RPMI7951 (cell line): Measurements from ENCODE around the gene COX6B2. TPM values are rescaled to one million over a fixed set of nuclear protein-coding genes. Genes with fewer than 3 reads are reported as not detected.
A peak's percentile ranks its signal among the peaks of the same experiment; 100 is the strongest.

Experiments used
- DNase-seq: peaks from one replicate; pipeline ENCODE4 v3.0.0-alpha.2; 2012; ENCODE audit warnings: low read depth
- total RNA-seq: library from RNA; depleted of rRNA; stranded (reverse); fragments of >200 nt; shearing (Covaris generic); gene quantifications from 2 replicates; pipeline ENCODE4 v1.2.3, GENCODE V29; 2014

The COX6B2 gene
- total RNA-seq, 1 experiment from 2014 or later = not detected

DNA sequence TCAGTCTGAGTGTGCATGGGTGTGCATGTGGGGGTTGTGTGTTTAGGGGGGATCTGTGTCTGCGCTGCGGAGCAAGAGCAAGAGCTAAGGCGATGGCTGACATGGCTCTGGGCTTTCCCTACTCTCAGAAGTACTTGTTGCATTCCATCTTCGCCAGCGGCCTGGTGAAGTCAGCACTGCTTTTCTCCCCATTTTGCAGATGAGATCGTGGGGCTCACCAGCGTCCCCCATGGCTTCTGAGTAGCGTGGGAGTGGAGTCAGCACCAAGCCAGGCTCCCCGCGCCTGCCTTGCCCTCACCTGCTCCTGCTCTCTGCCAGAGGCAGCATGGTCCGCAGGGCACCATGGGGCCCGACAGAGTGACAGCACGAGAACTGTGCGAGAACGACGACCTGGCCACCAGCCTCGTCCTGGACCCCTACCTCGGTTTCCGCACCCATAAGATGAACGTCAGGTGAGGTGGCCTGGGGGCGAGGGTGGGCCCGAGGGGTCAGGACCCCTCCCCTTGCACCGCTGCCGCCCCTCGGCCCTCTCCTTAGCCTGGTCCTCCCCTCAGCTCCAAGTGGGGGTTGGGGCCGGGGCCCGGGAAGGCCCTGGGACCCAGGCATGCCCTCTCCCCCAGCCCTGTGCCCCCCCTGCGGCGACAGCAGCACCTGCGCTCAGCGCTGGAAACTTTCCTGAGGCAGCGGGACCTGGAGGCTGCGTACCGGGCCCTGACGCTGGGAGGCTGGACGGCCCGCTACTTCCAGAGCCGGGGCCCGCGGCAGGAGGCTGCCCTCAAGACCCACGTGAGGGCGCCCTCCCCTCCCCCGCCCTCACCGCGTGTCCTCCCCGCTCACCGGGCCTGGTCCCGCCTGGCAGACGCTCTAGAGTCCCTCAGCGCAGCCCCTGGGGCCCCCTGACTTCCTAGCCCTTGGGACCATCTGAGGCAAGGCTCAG, 12.7 kb downstream of the COX6B2 start:
- no peak for DNase-seq

DNA sequence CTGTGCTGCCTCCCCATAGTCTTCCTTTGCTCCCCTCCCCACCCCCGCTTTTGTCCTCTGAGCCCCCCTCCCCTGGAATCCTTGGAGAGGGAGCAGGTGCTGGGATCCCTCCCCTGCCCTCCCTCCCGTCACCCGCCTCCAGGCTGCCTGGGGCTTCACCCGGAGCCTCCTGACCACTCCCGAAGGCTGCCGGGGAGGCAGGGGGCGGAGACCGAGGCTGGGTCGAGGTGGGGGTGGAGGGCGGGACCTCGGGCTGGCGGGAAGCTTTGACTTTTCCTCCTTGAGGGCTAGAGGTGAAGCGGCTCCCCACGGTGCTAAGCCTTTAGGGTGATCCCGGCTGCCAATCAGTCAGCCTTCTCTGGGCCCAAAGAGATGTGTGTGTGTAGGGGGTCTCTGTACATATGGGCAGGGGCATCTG, 13.3 kb downstream of the COX6B2 start:
- peak; percentile 48 for DNase-seq

DNA sequence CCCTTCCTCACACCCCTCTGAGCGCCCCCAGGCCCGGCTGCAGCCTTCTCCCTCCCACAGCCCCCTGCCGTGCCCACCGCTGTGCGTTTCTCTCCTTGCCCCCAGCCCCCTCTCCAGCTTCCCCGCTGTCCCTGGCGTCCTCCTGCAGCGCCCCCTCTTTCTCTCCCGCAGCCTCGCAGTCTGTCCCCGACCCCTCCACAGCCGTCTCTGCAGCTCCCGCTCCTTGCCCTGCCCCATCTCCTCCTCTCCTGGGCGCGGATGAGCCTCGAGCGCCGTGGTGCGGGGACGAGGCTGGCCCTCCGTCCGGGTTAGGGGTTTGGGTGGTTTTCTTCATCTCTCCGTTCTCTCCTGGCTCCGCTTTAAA, 13.8 kb downstream of the COX6B2 start:
- no peak for DNase-seq

DNA sequence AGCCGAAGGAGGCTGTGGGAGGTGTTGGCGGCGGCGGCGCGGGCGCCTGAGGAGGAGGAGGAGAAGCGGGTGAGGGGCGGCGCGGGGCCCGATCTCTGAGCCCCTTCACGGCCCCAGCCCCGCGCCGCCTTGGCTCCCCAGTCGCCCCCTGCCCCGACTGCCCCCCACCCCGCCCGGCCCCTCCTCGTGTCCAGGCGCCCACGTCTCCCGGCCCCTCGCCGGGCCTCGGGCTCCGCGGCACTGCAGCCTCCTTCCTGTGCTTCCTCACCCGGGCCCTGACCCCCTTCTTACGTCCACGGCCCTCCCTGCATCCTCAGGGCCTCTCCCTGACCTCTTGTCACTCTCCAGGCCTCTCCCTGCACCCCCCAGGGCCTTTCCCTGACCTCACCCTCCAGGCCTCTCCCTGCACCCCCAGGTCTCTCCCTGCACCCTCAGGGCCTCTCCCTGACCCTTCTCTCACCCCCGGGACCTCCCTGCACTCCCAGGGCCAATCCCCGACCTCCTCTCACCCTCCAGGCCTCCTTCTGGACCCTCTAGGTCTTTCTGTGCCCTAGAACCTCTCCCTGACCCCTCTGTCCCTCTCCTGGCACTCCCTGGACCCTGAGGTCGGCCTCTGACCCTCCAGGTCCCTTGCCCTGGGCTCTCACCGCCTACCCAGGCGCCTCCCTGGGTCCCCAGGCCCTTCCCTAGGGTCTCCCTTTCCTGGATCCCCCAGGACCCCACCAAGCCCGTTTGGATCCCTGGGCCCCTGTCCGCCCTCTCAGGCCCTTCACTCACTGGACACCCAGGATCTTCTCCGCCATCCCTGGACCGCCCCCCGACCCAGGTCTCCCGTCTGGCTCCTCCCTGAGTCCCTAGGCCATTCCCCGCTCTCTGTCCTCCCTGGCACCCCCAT, 14.4 kb downstream of the COX6B2 start:
- DNase-seq = no peak

DNA sequence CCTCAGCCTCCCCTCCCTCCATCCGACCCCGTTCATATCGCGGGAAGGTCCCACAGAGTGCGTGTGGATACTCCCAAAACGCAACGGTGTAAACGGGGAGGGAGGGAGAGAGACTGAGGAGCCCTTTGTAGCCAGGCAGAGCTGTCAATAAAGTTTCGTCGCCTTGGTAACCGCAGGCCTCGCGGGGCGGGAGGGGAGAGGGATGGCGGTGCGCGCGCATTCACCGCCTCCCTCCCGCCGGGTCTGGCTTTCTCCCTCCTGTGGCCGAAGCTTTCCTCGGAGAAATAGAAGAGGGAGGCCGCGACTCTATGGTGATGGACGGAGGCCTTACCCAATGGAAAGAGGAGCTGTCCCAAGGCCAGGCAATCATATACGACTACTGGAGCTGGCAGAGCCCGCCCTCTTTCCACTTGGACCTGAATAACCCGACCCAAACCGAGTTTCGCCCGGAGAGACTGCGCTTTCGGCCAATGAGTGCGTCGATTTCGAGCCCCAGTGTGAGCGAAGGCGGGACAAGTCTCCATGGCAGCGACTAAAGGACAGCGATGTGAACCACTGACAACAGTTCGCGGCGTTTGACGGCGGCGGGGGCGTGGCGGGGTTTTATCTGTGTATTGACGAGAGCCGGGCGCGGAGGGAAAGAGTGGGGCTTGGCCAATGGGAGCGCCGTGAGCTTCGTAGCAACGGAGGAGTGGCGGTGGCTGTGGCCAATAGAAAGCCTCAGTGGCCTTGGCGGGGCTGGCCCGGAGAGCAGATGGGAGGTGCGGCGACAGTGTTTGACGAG, 15.2 kb downstream of the COX6B2 start, which contains the start of gene KMT5C:
Gene KMT5C, plus strand, starts transcription at position 772 of the 784 bp plus-strand sequence. CDS start 2,061 bp downstream, outside the sequence.
- DNase-seq = peak; percentile 100

DNA sequence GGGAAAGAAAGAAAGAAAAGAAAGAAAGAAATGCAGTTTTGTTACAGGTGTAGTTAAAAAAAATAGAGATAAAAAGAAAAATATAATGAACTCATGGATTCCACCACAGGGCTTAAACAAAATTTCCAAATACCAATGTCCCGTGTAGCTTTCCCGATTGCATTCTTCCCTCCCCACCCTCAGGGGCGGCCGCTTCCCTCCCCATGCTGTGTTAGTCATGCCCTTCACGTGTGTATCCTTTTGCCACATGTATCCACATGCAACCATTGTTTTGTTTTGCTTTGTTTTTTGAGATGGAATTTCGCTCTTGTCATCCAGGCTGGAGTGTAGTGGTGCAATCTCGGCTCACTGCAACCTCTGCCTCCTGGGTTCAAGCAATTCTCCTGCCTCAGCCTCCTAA, 18.4 kb downstream of the COX6B2 start:
- peak; percentile 65 for DNase-seq

DNA sequence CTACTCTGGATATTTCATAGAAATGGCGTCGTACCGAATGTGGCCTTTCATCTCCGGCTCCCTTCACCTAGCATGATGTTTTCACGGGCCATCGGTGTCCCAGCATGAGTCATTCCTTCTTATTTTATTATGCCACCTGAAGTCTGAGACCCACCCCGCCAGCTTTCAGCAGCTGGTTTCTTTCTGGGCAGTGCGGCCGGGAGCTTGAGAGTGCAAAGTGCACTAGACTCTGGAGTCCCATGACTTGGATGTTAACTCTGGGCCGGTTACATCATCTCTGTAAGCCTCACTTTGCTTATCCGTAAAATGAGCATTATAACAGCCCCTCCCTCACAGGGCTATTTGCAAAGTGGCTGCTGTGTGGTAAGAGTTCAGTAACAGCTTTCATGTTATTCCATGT, 20.6 kb downstream of the COX6B2 start:
- DNase-seq = no peak

DNA sequence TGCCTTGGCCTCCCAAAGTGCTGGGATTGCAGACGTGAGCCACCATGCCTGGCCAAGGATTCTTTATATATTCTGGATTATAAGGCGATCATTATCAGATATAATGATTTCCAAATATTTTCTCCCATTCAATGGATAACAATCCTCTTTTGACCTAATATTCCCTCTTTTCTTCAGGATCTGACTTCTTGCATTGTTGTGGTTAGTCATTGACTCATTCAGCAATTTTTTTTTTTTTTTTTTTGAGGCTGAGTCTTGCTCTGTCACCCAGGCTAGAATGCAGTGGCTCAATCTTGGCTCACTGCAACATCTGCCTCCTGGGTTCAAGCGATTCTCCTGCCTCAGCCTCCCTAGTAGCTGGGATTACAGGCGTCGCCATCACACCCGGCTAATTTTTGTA, 24.7 kb downstream of the COX6B2 start:
- DNase-seq = peak; percentile 58

DNA sequence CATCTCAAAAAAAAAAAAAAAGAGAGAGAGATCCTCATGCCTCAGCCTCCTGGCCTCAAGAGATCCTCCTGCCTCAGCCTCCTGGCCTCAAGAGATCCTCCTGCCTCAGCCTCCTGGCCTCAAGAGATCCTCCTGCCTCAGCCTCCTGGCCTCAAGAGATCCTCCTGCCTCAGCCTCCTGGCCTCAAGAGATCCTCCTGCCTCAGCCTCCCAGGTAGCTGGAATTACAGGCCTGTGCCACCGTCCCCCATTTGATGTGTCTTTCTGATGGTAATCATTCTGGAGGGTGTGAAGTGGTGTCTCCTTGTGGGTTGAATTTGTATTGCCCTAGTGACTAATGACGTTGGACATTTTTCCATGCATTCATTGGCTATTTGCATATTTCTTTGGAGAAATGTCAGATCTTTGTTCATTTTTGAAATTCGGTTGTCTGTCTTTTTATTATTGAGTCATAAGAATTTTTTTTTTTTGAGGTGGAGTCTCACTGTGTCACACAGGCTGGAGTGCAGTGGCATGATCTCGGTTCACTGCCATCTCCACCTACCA, 25.7 kb downstream of the COX6B2 start:
- DNase-seq = peak; percentile 55

DNA sequence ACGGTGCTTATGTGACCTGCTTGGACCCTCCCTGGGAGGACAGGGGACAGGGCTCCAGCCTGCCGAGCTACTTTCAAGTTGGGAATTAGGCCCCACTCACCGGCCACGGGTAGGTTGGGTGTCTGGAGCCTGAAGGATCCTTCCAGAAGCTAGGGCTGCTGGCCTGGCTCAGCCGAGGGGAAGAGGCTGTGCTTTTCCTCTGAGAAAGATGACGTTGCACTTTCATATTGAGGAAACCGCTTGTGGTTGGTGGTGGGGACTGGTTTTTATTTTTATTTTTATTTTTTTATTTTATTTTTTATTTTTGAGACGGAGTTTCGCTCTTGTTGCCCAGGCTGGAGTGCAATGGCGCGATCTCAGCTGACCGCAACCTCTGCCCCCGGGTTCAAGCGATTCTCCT, 29.3 kb downstream of the COX6B2 start, which contains the start of gene TMEM150B:
Gene TMEM150B, minus strand, starts transcription at position 170 of the 400 bp plus-strand sequence. CDS start 4,305 bp downstream, outside the sequence.
- no peak for DNase-seq

DNA sequence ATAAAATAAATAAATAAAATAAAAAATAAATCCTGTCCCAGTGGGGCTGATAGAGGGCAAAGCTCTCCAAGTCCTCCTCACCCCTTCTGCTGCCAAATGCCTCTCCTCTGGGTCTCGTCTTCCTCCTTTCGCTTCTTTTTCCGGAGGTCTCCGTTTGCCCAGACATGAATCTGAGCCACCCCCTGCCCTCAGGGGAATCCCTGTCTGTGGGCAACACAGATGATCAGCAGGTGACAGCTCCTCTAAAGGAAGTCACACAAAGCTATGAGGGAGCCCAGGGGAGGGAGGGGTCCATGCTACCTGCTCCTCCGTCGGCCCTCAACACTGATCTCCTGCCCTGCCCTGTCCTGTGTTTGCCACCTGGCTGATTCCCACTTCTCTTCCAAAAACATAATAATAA, 29.9 kb downstream of the COX6B2 start:
- DNase-seq = no peak

DNA sequence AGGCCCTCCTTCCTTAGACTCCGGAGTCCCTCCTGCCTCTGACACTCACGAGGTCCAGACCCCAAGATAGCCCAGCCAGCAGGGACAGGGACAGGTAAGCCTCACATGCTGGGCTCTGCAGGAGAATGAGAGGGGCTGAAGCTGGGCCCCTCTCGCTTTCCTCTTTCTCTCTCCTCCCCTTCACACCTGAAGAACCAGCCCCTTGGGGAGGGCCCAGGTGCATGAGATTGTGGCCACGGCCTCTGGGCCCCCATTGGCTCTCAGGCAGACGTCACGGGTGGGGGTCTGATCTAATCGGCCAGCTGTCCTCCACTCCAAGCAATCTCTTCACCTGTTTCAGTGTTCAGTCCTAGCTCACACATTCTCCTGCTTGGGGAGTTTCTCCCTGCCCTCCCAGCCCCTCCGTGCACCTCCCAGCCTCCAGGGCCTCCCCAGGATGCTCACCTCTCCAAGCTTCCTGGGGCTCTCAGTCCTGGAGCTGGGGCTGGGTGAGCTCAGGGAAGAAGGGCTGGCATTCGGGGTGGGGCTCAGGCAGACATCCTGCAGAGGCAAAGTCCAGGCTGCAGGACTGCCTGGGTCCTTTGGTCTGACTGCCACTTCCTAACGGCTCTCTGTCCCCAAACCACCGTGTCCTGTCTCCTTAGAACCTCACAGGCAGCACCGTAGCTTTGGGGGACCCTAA, 32.2 kb downstream of the COX6B2 start:
- DNase-seq = no peak

DNA sequence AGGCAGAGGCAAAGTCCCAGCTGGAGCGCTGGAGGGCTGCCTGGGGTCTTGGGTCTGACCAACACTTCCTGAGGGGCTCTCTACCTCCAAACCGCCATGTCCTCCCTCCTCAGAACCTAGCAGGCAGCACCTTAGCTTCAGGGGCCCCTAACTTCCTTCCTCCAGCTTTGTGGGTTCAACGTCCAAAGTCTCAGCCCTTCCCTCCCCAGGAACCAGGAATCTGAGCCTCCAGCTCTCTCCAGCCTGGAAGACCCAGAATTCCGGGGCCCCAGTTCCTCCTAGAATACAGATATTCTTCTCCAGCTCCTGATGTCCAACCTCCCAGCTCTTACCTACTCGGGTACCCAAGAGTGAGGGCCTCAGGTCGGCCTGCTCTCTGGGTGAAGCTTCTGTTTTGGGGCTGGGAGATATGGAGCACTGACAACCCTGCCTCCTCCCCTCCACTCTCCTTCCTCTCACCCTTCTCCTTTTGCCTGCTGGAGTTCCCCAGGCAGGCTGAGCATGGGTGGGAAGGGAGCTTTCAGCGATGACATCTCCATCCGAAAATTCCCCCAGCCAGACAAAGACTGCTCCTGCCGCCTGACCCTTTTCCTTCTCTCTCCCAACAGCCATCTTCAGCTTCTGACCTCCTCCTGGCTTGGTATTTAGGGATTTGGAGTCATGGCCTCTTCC, 32.9 kb downstream of the COX6B2 start:
- DNase-seq = no peak

DNA sequence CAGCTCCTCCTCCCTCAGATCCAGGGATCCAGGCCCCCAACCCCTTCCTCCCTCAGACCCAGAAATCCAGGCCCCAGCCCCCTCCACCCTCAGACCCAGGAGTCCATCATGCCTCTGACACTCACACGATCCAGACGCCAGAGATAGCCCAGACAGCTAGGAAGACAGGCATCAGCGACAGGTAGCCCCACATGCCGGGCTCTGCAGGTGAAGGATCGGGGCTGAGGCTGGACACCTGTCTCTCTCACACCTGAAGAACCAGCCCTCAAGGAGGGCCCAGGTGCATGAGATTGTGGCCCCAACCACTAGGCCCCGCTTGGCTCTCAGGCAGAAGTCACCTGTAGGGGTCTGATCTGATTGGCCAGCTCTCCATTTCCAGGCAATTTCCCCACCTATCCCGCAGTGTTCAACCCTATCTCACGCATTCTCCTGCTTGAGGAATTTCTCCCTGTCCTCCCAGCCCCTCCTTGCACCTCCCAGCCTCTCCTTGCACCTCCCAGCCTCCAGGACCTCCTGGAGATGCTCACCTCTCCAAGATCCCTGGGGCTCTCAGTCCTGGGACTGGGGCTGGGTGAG, 33.6 kb downstream of the COX6B2 start:
- no peak for DNase-seq

DNA sequence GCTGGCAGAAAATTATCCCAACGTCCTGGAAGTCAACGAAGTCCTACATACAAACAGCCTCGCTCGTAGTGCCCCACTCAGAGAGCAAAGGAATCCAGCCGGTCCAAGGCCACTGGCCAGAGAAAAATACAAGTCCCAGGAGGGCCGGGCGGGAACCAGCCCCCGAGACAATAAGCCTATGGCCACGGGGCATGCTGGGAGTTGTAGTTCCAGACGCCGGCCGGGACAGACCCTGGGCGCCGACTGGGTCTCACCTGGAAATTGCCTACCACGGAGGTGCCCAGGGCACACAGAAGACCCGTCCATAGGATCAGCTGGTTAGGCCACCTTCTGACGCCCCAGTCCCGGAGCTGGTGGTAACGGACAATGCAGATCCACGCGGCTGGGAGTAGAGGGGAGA, 34.7 kb downstream of the COX6B2 start:
- peak; percentile 54 for DNase-seq

DNA sequence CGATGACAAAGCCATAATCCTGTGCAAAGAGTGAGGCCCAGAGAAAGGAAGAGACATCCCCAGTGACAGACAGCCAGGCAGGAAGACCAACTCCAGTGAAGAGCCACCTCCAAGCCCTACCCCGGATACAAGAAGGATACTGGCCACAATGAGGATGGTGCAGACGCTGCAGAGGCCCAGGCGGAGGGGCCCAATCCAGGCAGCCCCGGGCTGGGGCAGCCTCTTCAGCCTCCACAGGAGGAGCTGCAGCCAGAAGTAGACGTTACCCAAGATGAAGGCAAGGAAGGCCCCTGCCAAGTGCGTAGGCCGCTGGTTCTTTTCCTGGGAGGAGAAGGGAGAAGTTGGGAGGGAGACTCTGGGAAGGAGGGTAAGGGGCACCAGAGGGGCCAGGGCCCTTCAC, 37.9 kb downstream of the COX6B2 start:
- DNase-seq = no peak

DNA sequence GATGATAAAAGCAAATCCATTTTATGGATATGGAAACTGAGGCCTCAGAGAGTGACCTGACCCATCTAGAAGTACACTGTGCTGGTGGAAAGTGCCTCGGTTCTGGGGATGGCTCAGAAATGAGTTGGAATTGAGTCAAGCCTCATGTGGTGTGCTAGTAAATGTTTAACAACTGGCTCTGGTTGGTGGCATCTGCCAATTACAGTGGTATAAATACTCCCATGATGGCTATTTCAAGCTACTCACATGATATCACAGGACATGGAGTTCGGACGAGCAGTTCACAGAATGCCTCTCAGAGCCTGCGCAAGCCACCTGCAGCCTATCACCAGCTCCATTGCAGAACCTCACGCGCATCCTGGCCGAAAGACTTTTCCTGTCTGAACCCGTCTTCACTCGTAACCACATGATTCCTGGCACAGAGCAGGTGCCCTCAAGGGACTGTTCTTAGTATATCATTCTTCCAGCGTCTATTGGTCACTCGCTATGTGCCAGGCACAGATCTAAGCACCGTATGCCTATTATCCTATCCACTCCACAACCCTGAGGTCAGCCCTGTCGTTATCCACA, 38.5 kb downstream of the COX6B2 start:
- no peak for DNase-seq

DNA sequence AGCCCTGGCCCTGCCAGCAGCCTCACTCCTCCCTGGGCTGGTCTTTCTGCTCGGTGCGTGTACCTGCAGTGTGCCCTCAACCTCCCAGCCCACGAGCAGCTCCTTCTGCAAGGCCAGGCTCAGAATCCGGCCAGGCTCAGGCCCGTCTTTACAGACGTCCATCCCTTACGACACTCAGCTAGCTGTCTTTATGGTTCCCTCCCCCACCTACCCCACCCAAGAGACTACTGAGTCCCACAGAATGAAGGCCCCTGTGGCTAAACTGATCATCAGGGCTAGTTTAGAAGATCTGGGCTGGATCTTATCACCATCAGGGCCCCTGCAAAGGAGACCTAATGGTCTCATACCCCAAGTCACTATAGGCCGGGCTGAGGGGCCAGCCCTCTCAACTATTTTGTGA, 40.1 kb downstream of the COX6B2 start:
- DNase-seq = no peak
